ENCODE results near the gene CACNA1B. TPM values are rescaled to one million over a fixed set of nuclear protein-coding genes. Genes with fewer than 3 reads are reported as not detected.

Gene CACNA1B
- total RNA-seq, 5 donors from 2014 or later (not counting 1 experiment from before 2014, with no cell fraction given), result 0.03 to 0.09 (median 0.03) TPM; not detected in 2

GRCh38 chr9:138043411-138044345 is 166.1 kb downstream of the CACNA1B start:
- H3K4me3 ChIP-seq (ENCODE audit: control insufficient read depth in 1 of 2, extremely low read depth in 1 of 2, low read length in 1 of 2), result no peak overlapping the region
- ATAC-seq (replicated peaks in 1 of 4) (no peak), DNase-seq (no peak)
- H3K9me3 Mint-ChIP-seq, result no peaks in the 10 kb centered on the region
- no peak overlapping the region for H3K27ac ChIP-seq (ENCODE audit: low read length)
- H3K27ac Mint-ChIP-seq, result no peak overlapping the region
- no peaks in the 10 kb centered on the region for H3K9me3 ChIP-seq
- H3K27me3 Mint-ChIP-seq, result peaks cover 15 to 23% of the 10 kb centered on the region in 2 donors
- H3K36me3 Mint-ChIP-seq, result no peaks in the 10 kb centered on the region
- H3K4me3 Mint-ChIP-seq, result no peak overlapping the region
- no peaks in the 10 kb centered on the region for H3K4me1 ChIP-seq (ENCODE audit: control insufficient read depth in 1 of 2, extremely low read depth in 1 of 2, insufficient read depth in 2 of 2, low read length in 2 of 2)
- no peaks in the 10 kb centered on the region for H3K4me1 Mint-ChIP-seq
- POLR2A ChIA-PET, result no interaction called here
- CTCF ChIA-PET, result no interaction called here
- WGBS (ENCODE audit: insufficient coverage), result 87% methylated on average over 40 of the region's 42 CpGs
- H3K36me3 ChIP-seq (ENCODE audit: control insufficient read depth in 2 of 2, extremely low read depth in 1 of 2, insufficient read depth in 1 of 2, low read length in 1 of 2), result no peaks in the 10 kb centered on the region
- peaks cover 0 to 33% of the 10 kb centered on the region in 2 experiments for H3K27me3 ChIP-seq (replicated peaks in 1 of 2; ENCODE audit: control insufficient read depth in 2 of 2, extremely low read depth in 1 of 2, insufficient read depth in 2 of 2, low read length in 1 of 2)

- CTCF ChIA-PET, result no interaction called here
- Histone ChIP-seq H3K36me3 (ENCODE audit: control insufficient read depth in 2 of 2, extremely low read depth in 1 of 2, insufficient read depth in 1 of 2, low read length in 1 of 2) (no peaks in the 10 kb centered on the region), H3K27me3 (replicated peaks in 1 of 2; ENCODE audit: control insufficient read depth in 2 of 2, extremely low read depth in 1 of 2, insufficient read depth in 2 of 2, low read length in 1 of 2) (peaks cover 0 to 39% of the 10 kb centered on the region in 2 experiments), H3K9me3 (no peaks in the 10 kb centered on the region), H3K4me1 (ENCODE audit: control insufficient read depth in 1 of 2, extremely low read depth in 1 of 2, insufficient read depth in 2 of 2, low read length in 2 of 2) (no peaks in the 10 kb centered on the region), H3K4me3 (ENCODE audit: control insufficient read depth in 1 of 2, extremely low read depth in 1 of 2, low read length in 1 of 2) (no peak overlapping the region), H3K27ac (ENCODE audit: low read length) (no peak overlapping the region)
- Mint-ChIP-seq H3K4me3 (no peak overlapping the region), H3K27ac (no peak overlapping the region), H3K4me1 (no peaks in the 10 kb centered on the region), H3K9me3 (no peaks in the 10 kb centered on the region), H3K27me3 (peaks cover 15 to 25% of the 10 kb centered on the region in 2 donors), H3K36me3 (no peaks in the 10 kb centered on the region)
- POLR2A ChIA-PET, result no interaction called here
- ATAC-seq (replicated peaks in 1 of 4), result no peak
- no peak for DNase-seq
- 83% methylated on average over 18 of the region's 18 CpGs for WGBS (ENCODE audit: insufficient coverage)
Observed at GRCh38 chr9:138044485-138045383, 167.2 kb downstream of the CACNA1B start.

- ATAC-seq (replicated peaks in 1 of 4) (no peak), DNase-seq (no peak)
- no peak overlapping the region for H3K27ac Mint-ChIP-seq
- no peaks in the 10 kb centered on the region for H3K36me3 ChIP-seq (ENCODE audit: control insufficient read depth in 2 of 2, extremely low read depth in 1 of 2, insufficient read depth in 1 of 2, low read length in 1 of 2)
- no peaks in the 10 kb centered on the region for H3K4me1 ChIP-seq (ENCODE audit: control insufficient read depth in 1 of 2, extremely low read depth in 1 of 2, insufficient read depth in 2 of 2, low read length in 2 of 2)
- H3K9me3 ChIP-seq, result no peaks in the 10 kb centered on the region
- no peak overlapping the region for H3K27ac ChIP-seq (ENCODE audit: low read length)
- ChIA-PET POLR2A (no interaction called here), CTCF (no interaction called here)
- H3K4me1 Mint-ChIP-seq, result no peaks in the 10 kb centered on the region
- no peak overlapping the region for H3K4me3 Mint-ChIP-seq
- H3K4me3 ChIP-seq (ENCODE audit: control insufficient read depth in 1 of 2, extremely low read depth in 1 of 2, low read length in 1 of 2), result no peak overlapping the region
- WGBS (ENCODE audit: insufficient coverage), result 70% methylated on average over 24 of the region's 28 CpGs
- peaks cover 15 to 23% of the 10 kb centered on the region in 2 donors for H3K27me3 Mint-ChIP-seq
- H3K27me3 ChIP-seq (replicated peaks in 1 of 2; ENCODE audit: control insufficient read depth in 2 of 2, extremely low read depth in 1 of 2, insufficient read depth in 2 of 2, low read length in 1 of 2), result peaks cover 0 to 42% of the 10 kb centered on the region in 2 experiments
- H3K36me3 Mint-ChIP-seq, result no peaks in the 10 kb centered on the region
- no peaks in the 10 kb centered on the region for H3K9me3 Mint-ChIP-seq
Observed at GRCh38 chr9:138045541-138046490, 168.2 kb downstream of the CACNA1B start.

- Histone ChIP-seq H3K4me3 (ENCODE audit: control insufficient read depth in 1 of 2, extremely low read depth in 1 of 2, low read length in 1 of 2) (no peak overlapping the region), H3K9me3 (no peaks in the 10 kb centered on the region), H3K27me3 (replicated peaks in 1 of 2; ENCODE audit: control insufficient read depth in 2 of 2, extremely low read depth in 1 of 2, insufficient read depth in 2 of 2, low read length in 1 of 2) (peaks cover 0 to 48% of the 10 kb centered on the region in 2 experiments), H3K36me3 (ENCODE audit: control insufficient read depth in 2 of 2, extremely low read depth in 1 of 2, insufficient read depth in 1 of 2, low read length in 1 of 2) (no peaks in the 10 kb centered on the region), H3K27ac (ENCODE audit: low read length) (no peak overlapping the region), H3K4me1 (ENCODE audit: control insufficient read depth in 1 of 2, extremely low read depth in 1 of 2, insufficient read depth in 2 of 2, low read length in 2 of 2) (no peaks in the 10 kb centered on the region)
- ATAC-seq (replicated peaks in 1 of 4), result no peak
- Mint-ChIP-seq H3K4me1 (no peaks in the 10 kb centered on the region), H3K27ac (no peak overlapping the region), H3K36me3 (no peaks in the 10 kb centered on the region), H3K27me3 (peaks cover 21 to 27% of the 10 kb centered on the region in 2 donors), H3K4me3 (no peak overlapping the region), H3K9me3 (no peaks in the 10 kb centered on the region)
- DNase-seq, result no peak
- WGBS (ENCODE audit: insufficient coverage), result 79% methylated on average over 26 of the region's 29 CpGs
- CTCF ChIA-PET, result no interaction called here
- POLR2A ChIA-PET, result no interaction called here
Observed at GRCh38 chr9:138046641-138047301, 169.2 kb downstream of the CACNA1B start.

GRCh38 chr9:138047469-138048040 is 170.0 kb downstream of the CACNA1B start:
- no peaks in the 10 kb centered on the region for H3K9me3 Mint-ChIP-seq
- no peak for ATAC-seq (replicated peaks in 1 of 4)
- H3K27me3 Mint-ChIP-seq, result peaks cover 23 to 27% of the 10 kb centered on the region in 2 donors
- H3K4me1 Mint-ChIP-seq, result no peaks in the 10 kb centered on the region
- DNase-seq, result no peak
- no peak overlapping the region for H3K27ac Mint-ChIP-seq
- no peaks in the 10 kb centered on the region for H3K4me1 ChIP-seq (ENCODE audit: control insufficient read depth in 1 of 2, extremely low read depth in 1 of 2, insufficient read depth in 2 of 2, low read length in 2 of 2)
- 87% methylated on average over 6 of the region's 8 CpGs for WGBS (ENCODE audit: insufficient coverage)
- H3K4me3 ChIP-seq (ENCODE audit: control insufficient read depth in 1 of 2, extremely low read depth in 1 of 2, low read length in 1 of 2), result no peak overlapping the region
- H3K36me3 Mint-ChIP-seq, result no peaks in the 10 kb centered on the region
- H3K36me3 ChIP-seq (ENCODE audit: control insufficient read depth in 2 of 2, extremely low read depth in 1 of 2, insufficient read depth in 1 of 2, low read length in 1 of 2), result no peaks in the 10 kb centered on the region
- no peaks in the 10 kb centered on the region for H3K9me3 ChIP-seq
- no peak overlapping the region for H3K4me3 Mint-ChIP-seq
- H3K27ac ChIP-seq (ENCODE audit: low read length), result no peak overlapping the region
- peaks cover 0 to 54% of the 10 kb centered on the region in 2 experiments for H3K27me3 ChIP-seq (replicated peaks in 1 of 2; ENCODE audit: control insufficient read depth in 2 of 2, extremely low read depth in 1 of 2, insufficient read depth in 2 of 2, low read length in 1 of 2)
- ChIA-PET CTCF (no interaction called here), POLR2A (no interaction called here)

Data from T-cell (primary cell).